Raji (cell line): ENCODE results near the gene LILRA5.

ENCODE experiments used
- POLR2A ChIP-seq: IDR thresholded peaks from 2 replicates; pipeline ENCODE4 v1.6.1; 2011; ENCODE audit warnings: low read depth, low read length, control low read depth; ENCODE audit not compliant: insufficient read depth

LILRA5 gene

GRCh38 chr19:54312436-54313377 is at the start of gene LILRA5:
Gene LILRA5, minus strand, starts transcription at chr19:54313166. Its CDS starts 147 bp downstream, at chr19:54313019.
- no peak for TF ChIP-seq POLR2A

- TF ChIP-seq POLR2A, result no peak
Observed at GRCh38 chr19:54357381-54357780, 44.4 kb upstream of the LILRA5 start.

- TF ChIP-seq POLR2A, result no peak
Observed at GRCh38 chr19:54356444-54357056, 43.6 kb upstream of the LILRA5 start.

- no peak for TF ChIP-seq POLR2A
Observed at GRCh38 chr19:54355675-54356074, 42.7 kb upstream of the LILRA5 start.

GRCh38 chr19:54354761-54355160 is 41.8 kb upstream of the LILRA5 start:
- no peak for TF ChIP-seq POLR2A

GRCh38 chr19:54352546-54352945 is 39.6 kb upstream of the LILRA5 start:
- TF ChIP-seq POLR2A, result no peak

- no peak for TF ChIP-seq POLR2A
Observed at GRCh38 chr19:54352041-54352440, 39.1 kb upstream of the LILRA5 start.

GRCh38 chr19:54351474-54351873 is 38.5 kb upstream of the LILRA5 start:
- TF ChIP-seq POLR2A, result no peak

GRCh38 chr19:54345938-54346386 is 33.0 kb upstream of the LILRA5 start:
- no peak for TF ChIP-seq POLR2A

- no peak for TF ChIP-seq POLR2A
Observed at GRCh38 chr19:54343868-54344267, 30.9 kb upstream of the LILRA5 start.

- TF ChIP-seq POLR2A, result no peak
Observed at GRCh38 chr19:54341295-54341694, 28.3 kb upstream of the LILRA5 start.

- no peak for TF ChIP-seq POLR2A
Observed at GRCh38 chr19:54339646-54340358, 26.8 kb upstream of the LILRA5 start.

GRCh38 chr19:54338521-54338920 is 25.6 kb upstream of the LILRA5 start:
- TF ChIP-seq POLR2A, result no peak

GRCh38 chr19:54337858-54338230 is 24.9 kb upstream of the LILRA5 start:
- no peak for TF ChIP-seq POLR2A

- no peak for TF ChIP-seq POLR2A
Observed at GRCh38 chr19:54336893-54337857, 24.2 kb upstream of the LILRA5 start.
